ENCODE data around the gene ARMH2.

DNA sequence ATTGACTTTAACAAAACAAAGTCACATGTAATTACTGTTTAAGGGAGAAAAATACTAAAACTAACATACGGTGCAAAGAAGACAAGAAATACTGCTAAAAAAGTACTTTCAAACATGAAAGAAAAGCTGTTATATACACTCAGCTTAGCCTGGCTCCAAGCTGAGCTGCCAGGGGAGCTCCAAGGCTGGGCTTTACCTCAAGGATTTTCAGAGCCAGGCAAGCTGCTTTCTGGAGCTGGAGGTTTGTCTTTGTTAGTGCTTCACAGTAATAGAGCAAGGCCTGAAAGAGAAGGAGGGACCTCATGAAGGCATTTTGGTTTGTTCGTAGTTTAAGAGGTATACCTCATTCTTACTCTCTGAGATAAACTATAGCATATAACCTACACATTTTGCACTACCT is 19.6 kb upstream of the ARMH2 start:
- TF ChIP-seq, protein P1, sequence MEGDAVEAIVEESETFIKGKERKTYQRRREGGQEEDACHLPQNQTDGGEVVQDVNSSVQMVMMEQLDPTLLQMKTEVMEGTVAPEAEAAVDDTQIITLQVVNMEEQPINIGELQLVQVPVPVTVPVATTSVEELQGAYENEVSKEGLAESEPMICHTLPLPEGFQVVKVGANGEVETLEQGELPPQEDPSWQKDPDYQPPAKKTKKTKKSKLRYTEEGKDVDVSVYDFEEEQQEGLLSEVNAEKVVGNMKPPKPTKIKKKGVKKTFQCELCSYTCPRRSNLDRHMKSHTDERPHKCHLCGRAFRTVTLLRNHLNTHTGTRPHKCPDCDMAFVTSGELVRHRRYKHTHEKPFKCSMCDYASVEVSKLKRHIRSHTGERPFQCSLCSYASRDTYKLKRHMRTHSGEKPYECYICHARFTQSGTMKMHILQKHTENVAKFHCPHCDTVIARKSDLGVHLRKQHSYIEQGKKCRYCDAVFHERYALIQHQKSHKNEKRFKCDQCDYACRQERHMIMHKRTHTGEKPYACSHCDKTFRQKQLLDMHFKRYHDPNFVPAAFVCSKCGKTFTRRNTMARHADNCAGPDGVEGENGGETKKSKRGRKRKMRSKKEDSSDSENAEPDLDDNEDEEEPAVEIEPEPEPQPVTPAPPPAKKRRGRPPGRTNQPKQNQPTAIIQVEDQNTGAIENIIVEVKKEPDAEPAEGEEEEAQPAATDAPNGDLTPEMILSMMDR (conservative IDR thresholded peaks at IDR 0.05; ENCODE audit: low read depth in 2 of 2), result no peak
- no peak for TF ChIP-seq EZH2 (IDR thresholded peaks at IDR 0.05; ENCODE audit: low read depth, unreplicated experiment)
- no peak for TF ChIP-seq POLR2AphosphoS5 (IDR thresholded peaks at IDR 0.05; ENCODE audit: low read depth)
- no peak for TF ChIP-seq JUNB (IDR thresholded peaks at IDR 0.05; ENCODE audit: unreplicated experiment)
- TF ChIP-seq CREB1 (CRISPR knock-in tag; IDR thresholded peaks at IDR 0.05; ENCODE audit: low read depth), result no peak
- TF ChIP-seq, protein P2, sequence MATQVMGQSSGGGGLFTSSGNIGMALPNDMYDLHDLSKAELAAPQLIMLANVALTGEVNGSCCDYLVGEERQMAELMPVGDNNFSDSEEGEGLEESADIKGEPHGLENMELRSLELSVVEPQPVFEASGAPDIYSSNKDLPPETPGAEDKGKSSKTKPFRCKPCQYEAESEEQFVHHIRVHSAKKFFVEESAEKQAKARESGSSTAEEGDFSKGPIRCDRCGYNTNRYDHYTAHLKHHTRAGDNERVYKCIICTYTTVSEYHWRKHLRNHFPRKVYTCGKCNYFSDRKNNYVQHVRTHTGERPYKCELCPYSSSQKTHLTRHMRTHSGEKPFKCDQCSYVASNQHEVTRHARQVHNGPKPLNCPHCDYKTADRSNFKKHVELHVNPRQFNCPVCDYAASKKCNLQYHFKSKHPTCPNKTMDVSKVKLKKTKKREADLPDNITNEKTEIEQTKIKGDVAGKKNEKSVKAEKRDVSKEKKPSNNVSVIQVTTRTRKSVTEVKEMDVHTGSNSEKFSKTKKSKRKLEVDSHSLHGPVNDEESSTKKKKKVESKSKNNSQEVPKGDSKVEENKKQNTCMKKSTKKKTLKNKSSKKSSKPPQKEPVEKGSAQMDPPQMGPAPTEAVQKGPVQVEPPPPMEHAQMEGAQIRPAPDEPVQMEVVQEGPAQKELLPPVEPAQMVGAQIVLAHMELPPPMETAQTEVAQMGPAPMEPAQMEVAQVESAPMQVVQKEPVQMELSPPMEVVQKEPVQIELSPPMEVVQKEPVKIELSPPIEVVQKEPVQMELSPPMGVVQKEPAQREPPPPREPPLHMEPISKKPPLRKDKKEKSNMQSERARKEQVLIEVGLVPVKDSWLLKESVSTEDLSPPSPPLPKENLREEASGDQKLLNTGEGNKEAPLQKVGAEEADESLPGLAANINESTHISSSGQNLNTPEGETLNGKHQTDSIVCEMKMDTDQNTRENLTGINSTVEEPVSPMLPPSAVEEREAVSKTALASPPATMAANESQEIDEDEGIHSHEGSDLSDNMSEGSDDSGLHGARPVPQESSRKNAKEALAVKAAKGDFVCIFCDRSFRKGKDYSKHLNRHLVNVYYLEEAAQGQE (IDR thresholded peaks at IDR 0.05; ENCODE audit: unreplicated experiment), result no peak
- TF ChIP-seq EZH2phosphoT487 (IDR thresholded peaks at IDR 0.05; ENCODE audit: unreplicated experiment), result no peak
- TF ChIP-seq STAT1 (IDR thresholded peaks at IDR 0.05; ENCODE audit: unreplicated experiment), result no peak
- TF ChIP-seq ZNF331 (CRISPR knock-in tag; IDR thresholded peaks at IDR 0.05; ENCODE audit: low read depth), result no peak

All from GM23338 (cell line).